ENCODE data around the gene STX2.

STX2 gene

DNA sequence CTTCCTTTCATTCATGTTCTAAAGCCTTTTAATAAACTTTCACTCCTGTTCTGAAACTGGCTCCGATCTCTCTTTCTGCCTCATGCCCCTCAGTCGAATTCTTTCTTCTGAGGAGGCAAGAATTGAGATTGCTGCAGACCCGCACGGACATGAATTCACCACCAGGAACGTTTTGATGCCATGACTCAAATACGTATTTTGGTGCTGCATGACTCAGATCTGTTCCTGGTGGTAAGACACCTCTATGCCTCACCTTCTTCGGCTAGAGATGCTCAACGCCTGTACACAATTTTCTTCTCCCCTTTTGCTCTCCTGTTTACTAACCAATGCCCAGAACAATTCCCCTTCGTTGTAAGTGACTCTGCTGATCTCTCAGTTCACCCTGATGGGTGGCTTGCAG lies 70.9 kb downstream of the STX2 start:
- no peak for DNase-seq (ENCODE audit: low read depth)
- no peak overlapping the region for H3K4me3 ChIP-seq (replicated peaks; ENCODE audit: low read depth, low read length)
- TF ChIP-seq, protein P1, sequence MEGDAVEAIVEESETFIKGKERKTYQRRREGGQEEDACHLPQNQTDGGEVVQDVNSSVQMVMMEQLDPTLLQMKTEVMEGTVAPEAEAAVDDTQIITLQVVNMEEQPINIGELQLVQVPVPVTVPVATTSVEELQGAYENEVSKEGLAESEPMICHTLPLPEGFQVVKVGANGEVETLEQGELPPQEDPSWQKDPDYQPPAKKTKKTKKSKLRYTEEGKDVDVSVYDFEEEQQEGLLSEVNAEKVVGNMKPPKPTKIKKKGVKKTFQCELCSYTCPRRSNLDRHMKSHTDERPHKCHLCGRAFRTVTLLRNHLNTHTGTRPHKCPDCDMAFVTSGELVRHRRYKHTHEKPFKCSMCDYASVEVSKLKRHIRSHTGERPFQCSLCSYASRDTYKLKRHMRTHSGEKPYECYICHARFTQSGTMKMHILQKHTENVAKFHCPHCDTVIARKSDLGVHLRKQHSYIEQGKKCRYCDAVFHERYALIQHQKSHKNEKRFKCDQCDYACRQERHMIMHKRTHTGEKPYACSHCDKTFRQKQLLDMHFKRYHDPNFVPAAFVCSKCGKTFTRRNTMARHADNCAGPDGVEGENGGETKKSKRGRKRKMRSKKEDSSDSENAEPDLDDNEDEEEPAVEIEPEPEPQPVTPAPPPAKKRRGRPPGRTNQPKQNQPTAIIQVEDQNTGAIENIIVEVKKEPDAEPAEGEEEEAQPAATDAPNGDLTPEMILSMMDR (IDR thresholded peaks at IDR 0.05; ENCODE audit: low read length, missing control alignments) = no peak

DNA sequence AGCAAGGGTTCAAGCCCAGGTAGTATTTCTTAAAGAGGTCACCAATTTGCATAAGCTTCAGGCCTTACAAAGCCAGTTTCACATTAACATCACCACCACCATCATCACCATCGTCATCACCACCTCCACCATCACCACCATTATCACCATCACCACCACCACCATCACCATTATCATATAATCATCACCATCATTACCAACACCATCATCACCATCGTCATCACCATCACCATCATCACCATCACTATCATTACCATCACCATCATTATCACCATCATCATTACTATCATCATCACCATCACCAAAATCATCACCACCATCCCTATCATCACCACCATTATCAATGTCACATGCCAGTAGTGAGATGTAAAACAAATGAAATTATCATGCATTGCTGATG lies 72.6 kb downstream of the STX2 start:
- no peak overlapping the region for H3K4me3 ChIP-seq (replicated peaks; ENCODE audit: low read depth, low read length)
- no peak for DNase-seq (ENCODE audit: low read depth)
- TF ChIP-seq, protein P1 (IDR thresholded peaks at IDR 0.05; ENCODE audit: low read length, missing control alignments) = no peak

DNA sequence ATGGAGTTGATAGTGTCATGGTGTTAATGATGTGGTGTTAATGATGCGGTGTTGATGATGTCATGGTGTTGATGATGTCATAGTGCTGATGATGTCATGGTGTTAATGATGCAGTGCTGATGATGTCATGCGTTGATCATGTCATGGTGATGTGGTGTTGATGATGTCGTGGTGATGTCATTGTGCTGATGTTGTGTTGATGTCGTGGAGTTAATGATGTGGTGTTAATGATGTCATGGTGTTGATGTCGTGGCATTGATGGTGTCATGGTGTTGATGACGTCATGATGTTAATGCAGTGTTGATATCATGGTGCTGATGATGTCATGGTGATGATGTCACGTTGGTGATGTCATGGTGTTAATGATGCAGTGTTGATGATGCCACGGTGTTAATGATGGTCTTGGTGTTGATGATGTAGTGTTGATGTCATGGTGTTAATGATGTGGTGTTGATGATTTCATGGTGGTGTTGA lies 73.8 kb downstream of the STX2 start:
- DNase-seq (ENCODE audit: low read depth) = peak; percentile 24
- TF ChIP-seq, protein P1 (IDR thresholded peaks at IDR 0.05; ENCODE audit: low read length, missing control alignments) = no peak
- H3K4me3 ChIP-seq (replicated peaks; ENCODE audit: low read depth, low read length) = no peak overlapping the region

DNA sequence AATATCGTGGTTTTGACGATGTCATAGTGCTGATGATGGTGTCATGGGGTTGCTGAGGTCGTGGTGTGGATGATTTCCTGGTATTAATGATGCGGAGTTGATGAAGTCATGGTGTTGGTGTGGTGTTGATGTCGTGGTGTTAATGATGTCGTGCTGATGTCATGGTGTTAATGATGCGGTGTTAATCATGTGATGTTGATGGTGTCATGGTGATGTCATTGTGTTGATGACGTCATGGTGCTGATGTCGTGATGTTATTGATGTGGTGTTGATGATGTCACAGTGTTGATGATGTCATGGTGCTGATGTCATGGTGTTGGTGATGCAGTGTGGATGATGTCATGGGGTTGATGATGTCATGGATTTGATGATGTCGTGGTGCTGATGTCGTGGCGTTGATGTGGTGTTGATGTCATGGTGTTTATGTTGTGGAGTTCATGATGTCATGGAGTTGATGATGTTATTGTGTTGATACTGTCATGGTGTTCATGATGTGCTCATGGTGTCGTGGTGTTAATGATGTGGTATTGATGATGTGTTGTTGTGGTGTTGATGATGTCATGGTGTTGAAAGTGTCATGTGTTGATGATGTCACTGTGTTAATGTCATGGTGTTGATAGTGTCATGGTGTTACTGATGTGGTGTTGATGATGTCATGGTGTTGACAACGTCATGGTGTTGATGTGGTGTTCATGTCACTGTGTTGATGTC lies 74.4 kb downstream of the STX2 start:
- H3K4me3 ChIP-seq (replicated peaks; ENCODE audit: low read depth, low read length) = no peak overlapping the region
- peak; percentile 42 for DNase-seq (ENCODE audit: low read depth)
- TF ChIP-seq, protein P1 (IDR thresholded peaks at IDR 0.05; ENCODE audit: low read length, missing control alignments) = no peak

DNA sequence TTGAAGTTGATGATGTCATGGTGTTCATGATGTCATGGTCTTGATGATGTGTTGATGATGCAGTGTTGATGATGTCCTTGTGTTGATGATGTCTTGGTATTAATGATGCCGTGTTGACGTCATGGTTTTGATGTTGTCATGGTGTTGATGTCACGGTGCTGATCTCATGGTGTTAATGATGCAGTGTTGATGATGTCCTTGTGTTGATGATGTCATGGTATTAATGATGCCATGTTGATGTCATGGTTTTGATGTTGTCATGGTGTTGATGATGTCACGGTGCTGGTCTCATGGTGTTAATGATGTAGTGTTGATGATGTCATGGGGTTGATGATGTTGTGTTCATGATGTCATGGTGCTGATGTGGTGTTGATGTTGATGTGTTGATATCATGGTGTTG lies 75.0 kb downstream of the STX2 start:
- DNase-seq (ENCODE audit: low read depth) = peak; percentile 17
- H3K4me3 ChIP-seq (replicated peaks; ENCODE audit: low read depth, low read length) = no peak overlapping the region
- TF ChIP-seq, protein P1 (IDR thresholded peaks at IDR 0.05; ENCODE audit: low read length, missing control alignments) = no peak

DNA sequence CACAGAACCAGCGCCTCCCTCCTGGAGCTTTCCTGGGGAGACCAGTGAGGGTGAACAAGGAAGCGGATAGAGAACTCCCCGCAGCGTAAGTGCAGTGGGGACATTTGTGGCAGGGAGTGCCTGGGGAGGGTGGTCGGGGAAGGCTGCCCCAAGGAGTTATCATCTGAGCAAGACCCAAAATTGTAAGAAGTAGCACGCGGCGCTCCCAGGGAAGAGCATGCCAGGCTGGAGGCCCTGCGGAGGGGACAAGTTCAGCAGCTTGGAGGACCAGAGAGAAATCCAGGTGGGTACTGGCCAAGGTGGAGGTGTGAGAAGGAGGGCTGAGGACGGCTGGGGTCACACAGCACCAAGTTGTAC lies 76.8 kb downstream of the STX2 start:
- DNase-seq (ENCODE audit: low read depth) = no peak
- TF ChIP-seq, protein P1 (IDR thresholded peaks at IDR 0.05; ENCODE audit: low read length, missing control alignments) = no peak
- no peak overlapping the region for H3K4me3 ChIP-seq (replicated peaks; ENCODE audit: low read depth, low read length)

Measured in fibroblast of pulmonary artery (primary cell).